Measurements from ENCODE around the gene GBF1.

- TF ChIP-seq CTCF (optimal IDR thresholded peaks at IDR 0.05 in 1 of 3, IDR thresholded peaks at IDR 0.05 in 1 of 3, conservative IDR thresholded peaks at IDR 0.05 in 1 of 3; ENCODE audit: extremely low read depth in 1 of 3, insufficient read depth in 2 of 3, low read length in 3 of 3) (no peak), EZH2 (IDR thresholded peaks at IDR 0.05; ENCODE audit: low read length) (no peak)
Observed at GRCh38 chr10:102395400-102396316, 150.3 kb downstream of the GBF1 start, which contains the start of gene NFKB2.
